DMS153 treated with DMSO at 0.1 percent for 48 hours (cell line): ENCODE data around the gene PDAP1.
"Not testable (repeated sequence)": the region's sequence is repeated elsewhere in the genome, so short reads cannot be mapped to it uniquely, and the experiment has no call there.

Experiments
- DNase-seq: peaks from one replicate; lab custom pipeline; 2025; ENCODE audit not compliant: unreplicated experiment; lab: John Stamatoyannopoulos, UW

Gene PDAP1, protein sequence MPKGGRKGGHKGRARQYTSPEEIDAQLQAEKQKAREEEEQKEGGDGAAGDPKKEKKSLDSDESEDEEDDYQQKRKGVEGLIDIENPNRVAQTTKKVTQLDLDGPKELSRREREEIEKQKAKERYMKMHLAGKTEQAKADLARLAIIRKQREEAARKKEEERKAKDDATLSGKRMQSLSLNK

GRCh38 chr7:99408379-99409191, at the start of gene PDAP1, which contains the start of gene BUD31:
PDAP1 (minus strand) TSS chr7:99408597; CDS start chr7:99408548, 49 bp downstream.
BUD31 (plus strand) TSS chr7:99408969; CDS start chr7:99411093, 2,124 bp downstream.
- peak; percentile 94 for DNase-seq

GRCh38 chr7:99457650-99458493, 49.5 kb upstream of the PDAP1 start:
- no peak for DNase-seq

GRCh38 chr7:99457050-99457649, 48.8 kb upstream of the PDAP1 start:
- no peak for DNase-seq

GRCh38 chr7:99456288-99456687, 47.9 kb upstream of the PDAP1 start:
- DNase-seq: no peak

DNA sequence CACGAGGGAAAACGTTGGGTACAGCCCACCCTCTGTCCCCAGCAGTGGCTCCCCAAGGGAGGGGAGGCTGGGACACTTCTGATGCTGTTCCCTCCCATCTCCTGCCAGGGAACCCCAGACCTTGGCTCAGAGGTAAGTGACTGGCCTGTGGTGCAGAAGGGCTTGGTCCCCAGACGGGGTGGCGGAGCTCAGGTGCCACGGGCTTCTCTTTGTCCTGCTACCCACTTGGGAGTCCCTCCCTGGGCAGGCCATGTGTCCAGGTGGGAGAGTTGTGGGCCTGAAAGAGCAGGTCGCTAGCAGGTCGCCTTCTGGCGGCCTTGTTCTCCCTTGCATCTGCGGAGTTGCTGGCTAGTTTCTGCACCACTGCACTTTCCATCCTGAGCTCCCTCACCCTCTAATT, 47.5 kb upstream of the PDAP1 start:
- DNase-seq: no peak

- DNase-seq: no peak
Observed at GRCh38 chr7:99453105-99453504, 44.7 kb upstream of the PDAP1 start.

DNA sequence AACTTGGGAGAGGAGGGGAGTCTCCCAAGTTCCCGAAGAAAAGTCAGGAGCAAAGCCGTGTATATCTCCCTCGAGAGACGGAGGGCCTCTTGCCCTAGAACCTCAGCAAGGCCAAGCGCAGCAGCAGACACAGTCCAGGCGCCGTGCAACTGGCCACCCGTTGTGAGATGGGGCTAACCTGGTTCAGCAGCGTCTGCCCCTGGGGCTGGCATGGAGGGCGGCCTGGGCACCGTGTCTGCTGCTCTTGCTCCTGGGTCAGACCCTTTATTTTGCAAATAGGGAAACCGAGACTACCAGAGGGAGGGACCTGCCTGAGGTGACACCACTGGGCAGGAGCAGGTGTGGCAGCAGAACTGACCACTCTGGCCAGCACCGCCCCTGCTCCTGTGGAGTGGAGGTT, 44.1 kb upstream of the PDAP1 start:
- no peak for DNase-seq

GRCh38 chr7:99451936-99452335, 43.5 kb upstream of the PDAP1 start:
- no peak for DNase-seq

DNA sequence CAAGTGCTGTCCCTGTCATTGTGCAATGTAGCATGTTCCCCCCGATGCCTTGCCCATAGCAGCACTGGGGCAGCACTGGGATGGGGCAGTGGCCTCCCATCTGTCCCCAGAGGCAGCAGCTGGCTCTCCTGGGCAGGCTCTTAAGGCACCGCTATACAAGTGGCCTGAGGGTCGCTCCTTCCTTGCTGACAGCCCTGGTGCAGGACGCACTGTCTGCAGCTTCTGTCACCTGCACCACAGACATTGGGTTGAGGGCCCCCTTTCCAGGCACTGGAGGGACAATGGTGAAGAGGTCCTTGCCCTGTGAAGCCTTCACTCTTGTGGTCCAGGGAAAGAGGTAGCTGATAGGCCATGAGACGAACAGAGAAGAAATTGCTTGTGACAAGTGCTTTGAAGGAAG, 40.9 kb upstream of the PDAP1 start:
- DNase-seq: no peak

- no peak for DNase-seq
Observed at GRCh38 chr7:99448855-99449254, 40.5 kb upstream of the PDAP1 start.

DNA sequence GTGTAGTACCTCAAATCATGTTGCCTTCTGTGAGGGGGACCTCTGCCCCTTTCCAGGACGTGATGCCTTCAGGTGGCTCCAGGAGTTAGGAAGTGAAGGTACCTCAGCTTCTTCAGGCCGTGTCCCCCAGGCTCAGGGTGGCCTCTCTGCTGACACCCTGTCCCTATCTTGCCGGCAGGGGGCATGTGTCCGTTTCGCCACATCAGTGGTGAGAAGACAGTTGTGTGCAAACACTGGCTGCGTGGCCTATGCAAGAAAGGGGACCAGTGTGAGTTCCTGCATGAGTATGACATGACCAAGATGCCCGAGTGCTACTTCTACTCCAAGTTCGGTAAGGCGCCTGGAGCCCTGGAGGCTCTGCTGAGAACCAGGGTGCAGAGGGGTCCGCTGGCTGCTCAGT, 39.5 kb upstream of the PDAP1 start:
- no peak for DNase-seq

GRCh38 chr7:99446096-99446495, 37.7 kb upstream of the PDAP1 start:
- DNase-seq: no peak

GRCh38 chr7:99440195-99440594, 31.8 kb upstream of the PDAP1 start:
- no peak for DNase-seq

DNA sequence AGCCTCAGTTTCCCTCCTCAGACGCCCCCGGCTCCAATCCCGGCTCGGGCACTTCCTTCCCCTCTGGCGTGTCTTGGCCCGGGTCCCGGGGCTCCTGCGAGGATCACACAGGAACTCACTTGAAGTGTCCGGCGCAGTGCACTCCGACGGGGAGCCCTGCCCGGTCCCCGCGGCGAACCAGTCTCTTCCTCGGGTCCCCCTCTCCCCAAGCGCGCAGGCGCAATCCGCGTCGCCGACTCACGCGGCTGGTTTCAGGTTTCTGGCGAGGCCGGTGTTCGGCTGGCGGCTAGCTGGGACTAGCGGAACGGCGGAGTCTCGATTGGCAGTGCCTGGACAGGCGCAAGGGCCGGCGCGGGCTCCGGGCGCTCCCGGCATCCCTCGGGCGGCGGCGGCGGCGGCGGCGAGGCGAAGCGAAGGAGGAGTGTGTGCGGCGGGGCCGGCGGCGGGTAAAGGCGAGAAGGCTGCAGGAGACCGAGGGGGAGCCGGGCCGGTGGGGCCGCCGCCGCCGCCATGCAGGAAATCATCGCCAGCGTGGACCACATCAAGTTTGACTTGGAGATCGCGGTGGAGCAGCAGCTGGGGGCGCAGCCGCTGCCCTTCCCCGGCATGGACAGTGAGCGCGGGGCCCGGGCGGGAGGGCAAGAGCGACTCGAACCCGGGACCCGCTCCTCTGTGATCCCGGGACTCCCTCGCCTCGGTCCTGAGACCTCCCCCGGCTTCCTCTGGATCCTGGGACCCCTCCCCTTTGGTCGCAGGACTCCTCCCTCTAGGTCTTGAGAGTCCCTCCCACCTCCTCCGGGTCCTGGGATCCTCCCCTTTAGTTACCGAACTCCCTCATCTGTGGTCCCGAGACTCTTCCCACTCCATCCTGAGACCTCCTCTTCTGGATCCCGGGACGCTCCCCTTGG, 30.4 kb upstream of the PDAP1 start, which contains the start of the genes CPSF4 and PTCD1:
CPSF4 (plus strand) TSS at position 371 of the 908 bp plus-strand sequence; CDS start at position 511, 140 bp downstream.
PTCD1 (minus strand) TSS at position 226 of the 908 bp plus-strand sequence. CDS start 3,556 bp downstream, outside the sequence.
- peak; percentile 80 for DNase-seq

GRCh38 chr7:99437946-99438572, 29.7 kb upstream of the PDAP1 start:
- no peak for DNase-seq

DNA sequence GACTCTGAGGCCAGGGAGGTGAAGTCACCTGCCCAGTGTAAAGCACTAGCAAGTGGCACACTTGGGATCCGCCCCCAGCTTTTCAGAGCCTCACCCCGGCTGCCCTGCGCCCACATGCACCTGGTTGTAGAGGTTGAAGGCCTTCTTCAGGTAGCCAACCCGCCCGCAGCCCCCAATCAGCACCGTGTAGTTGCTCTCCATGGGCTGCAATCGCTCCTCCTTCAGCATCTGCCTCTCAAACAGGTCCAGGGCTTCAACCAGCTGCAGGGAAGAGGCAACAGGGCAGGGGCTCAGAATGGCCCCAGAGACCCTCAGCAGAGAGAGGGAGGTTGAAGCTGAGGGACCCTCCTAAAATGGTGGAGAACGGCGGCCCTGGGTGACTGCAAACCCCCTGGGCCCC, 24.8 kb upstream of the PDAP1 start:
- no peak for DNase-seq

GRCh38 chr7:99431756-99432540, 23.6 kb upstream of the PDAP1 start:
- DNase-seq: not testable (repeated sequence)

GRCh38 chr7:99429756-99430155, 21.4 kb upstream of the PDAP1 start:
- DNase-seq: no peak
